HG03060 (cell line): ENCODE data around the gene ISG15.
"Not testable (repeated sequence)": the region's sequence is repeated elsewhere in the genome, so short reads cannot be mapped to it uniquely, and the experiment has no call there.

Source experiments
- ATAC-seq: cut with Tn5 transposase; IDR thresholded peaks from one replicate; pipeline ENCODE4 v1.9.1; 2021; ENCODE audit warnings: low read depth, moderate number of reproducible peaks; ENCODE audit not compliant: unreplicated experiment

ISG15 gene

GRCh38 chr1:1006305-1007159, 6.8 kb upstream of the ISG15 start:
- no peak for ATAC-seq

- ATAC-seq = not testable (repeated sequence)
Observed at GRCh38 chr1:1010131-1010530, 3.2 kb upstream of the ISG15 start.

GRCh38 chr1:1011396-1011949, 1.8 kb upstream of the ISG15 start:
- ATAC-seq = no peak

- ATAC-seq = not testable (repeated sequence)
Observed at GRCh38 chr1:1012736-1013104, 577 bp upstream of the ISG15 start.

GRCh38 chr1:1013922-1014648, 788 bp downstream of the ISG15 start:
- no peak for ATAC-seq

GRCh38 chr1:1014799-1015681, 1.7 kb downstream of the ISG15 start:
- ATAC-seq = no peak

GRCh38 chr1:1017397-1018320, 4.4 kb downstream of the ISG15 start:
- ATAC-seq = not testable (repeated sequence)

- not testable (repeated sequence) for ATAC-seq
Observed at GRCh38 chr1:1018321-1018685, 5.0 kb downstream of the ISG15 start.

GRCh38 chr1:1019122-1019999, 6.1 kb downstream of the ISG15 start:
- peak; percentile 35 for ATAC-seq

- ATAC-seq = no peak
Observed at GRCh38 chr1:1020000-1020404, 6.7 kb downstream of the ISG15 start, which contains the start of gene AGRN. TSS of gene AGRN (plus strand) at chr1:1020120. CDS start at chr1:1020173, 53 bp downstream.

GRCh38 chr1:1020415-1021009, 7.2 kb downstream of the ISG15 start:
- no peak for ATAC-seq

GRCh38 chr1:1021010-1021919, 8.0 kb downstream of the ISG15 start:
- ATAC-seq = no peak

GRCh38 chr1:1021920-1022259, 8.6 kb downstream of the ISG15 start:
- no peak for ATAC-seq

- ATAC-seq = no peak
Observed at GRCh38 chr1:1022302-1023009, 9.2 kb downstream of the ISG15 start.

GRCh38 chr1:1023700-1024099, 10.4 kb downstream of the ISG15 start:
- ATAC-seq = no peak

GRCh38 chr1:1024149-1024770, 11.0 kb downstream of the ISG15 start:
- ATAC-seq = no peak
